GM12891 (cell line): ENCODE data around the gene PTGIS.

Experiments used
- PAX5 ChIP-seq: IDR thresholded peaks from 2 replicates; pipeline ENCODE4 v1.6.1; 2011; ENCODE audit warnings: low read length, moderate library complexity, mild to moderate bottlenecking; ENCODE audit not compliant: insufficient read depth, severe bottlenecking
- POLR2A ChIP-seq: IDR thresholded peaks from 2 replicates; pipeline ENCODE4 v1.6.1; 2011; ENCODE audit warnings: low read depth, low read length, control low read depth
- POLR2AphosphoS5 ChIP-seq: IDR thresholded peaks from 2 replicates; pipeline ENCODE4 v1.6.1; 2011; ENCODE audit warnings: low read depth, low read length, control low read depth
- SPI1 ChIP-seq: IDR thresholded peaks from 2 replicates; pipeline ENCODE4 v1.6.1; 2011; ENCODE audit warnings: low read depth, low read length, control low read depth
- TAF1 ChIP-seq: IDR thresholded peaks from 2 replicates; pipeline ENCODE4 v1.6.1; 2011; ENCODE audit warnings: low read depth, low read length, control low read depth

DNA sequence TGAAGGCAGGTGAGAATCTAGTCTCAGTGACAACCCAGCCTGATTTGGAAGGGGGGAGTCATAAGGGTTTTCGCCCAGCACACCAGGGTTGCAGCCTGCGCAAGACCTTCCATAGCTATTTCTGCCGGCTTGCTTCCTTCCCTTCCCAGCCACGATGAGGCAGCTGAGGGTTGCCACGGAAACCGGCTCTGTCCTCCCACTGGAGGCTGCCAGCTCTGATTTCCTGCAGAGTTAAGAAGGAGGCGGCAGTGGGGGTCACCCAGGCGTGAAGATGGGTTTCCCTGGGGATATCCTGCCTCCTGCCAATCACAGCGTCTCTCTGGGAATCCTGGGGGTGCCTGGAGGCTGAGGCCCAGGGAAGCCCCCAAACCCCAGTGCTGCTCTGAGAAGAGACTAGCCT is 62.4 kb downstream of the PTGIS start:
- TF ChIP-seq POLR2A, result no peak
- TF ChIP-seq TAF1, result no peak
- TF ChIP-seq POLR2AphosphoS5, result no peak
- TF ChIP-seq PAX5, result no peak
- no peak for TF ChIP-seq SPI1
